Fibroblast of lung (primary cell): ENCODE data around the gene HPRT1.

ENCODE experiments used
- CTCF ChIP-seq, 2 donors: IDR thresholded peaks in 1 of 2; conservative IDR thresholded peaks in 1 of 2; 1 replicate in 1 of 2; 2 replicates in 1 of 2; pipeline ENCODE4 v1.5.1; 2011 to 2012; ENCODE audit warnings: low read length in 2 of 2, control low read depth in 1 of 2, inconsistent platforms in 1 of 2, low read depth in 1 of 2, mild to moderate bottlenecking in 1 of 2
- EZH2 ChIP-seq: IDR thresholded peaks from 2 replicates; pipeline ENCODE4 v1.5.1; 2012; ENCODE audit warnings: low read length, control low read depth, mild to moderate bottlenecking; ENCODE audit errors: missing control alignments

- TF ChIP-seq CTCF (conservative IDR thresholded peaks at IDR 0.05 in 1 of 2, IDR thresholded peaks at IDR 0.05 in 1 of 2; ENCODE audit: low read depth in 1 of 2, low read length in 2 of 2) (peak; percentile 25 to 36), EZH2 (no peak)
Measured at GRCh38 chrX:134423606-134424005, 36.4 kb upstream of the HPRT1 start.
